ENCODE measurements around the gene MRPL4. TPM values are rescaled to one million over a fixed set of nuclear protein-coding genes. Genes with fewer than 3 reads are reported as not detected.
A peak's percentile ranks its signal among the peaks of the same experiment; 100 is the strongest.

The MRPL4 gene
- total and polyA plus RNA-seq, 2 of the 13 experiments (the other 11 are each of a cell fraction or from before 2014, with no cell fraction given) = 40.6 to 42.5 TPM

DNA sequence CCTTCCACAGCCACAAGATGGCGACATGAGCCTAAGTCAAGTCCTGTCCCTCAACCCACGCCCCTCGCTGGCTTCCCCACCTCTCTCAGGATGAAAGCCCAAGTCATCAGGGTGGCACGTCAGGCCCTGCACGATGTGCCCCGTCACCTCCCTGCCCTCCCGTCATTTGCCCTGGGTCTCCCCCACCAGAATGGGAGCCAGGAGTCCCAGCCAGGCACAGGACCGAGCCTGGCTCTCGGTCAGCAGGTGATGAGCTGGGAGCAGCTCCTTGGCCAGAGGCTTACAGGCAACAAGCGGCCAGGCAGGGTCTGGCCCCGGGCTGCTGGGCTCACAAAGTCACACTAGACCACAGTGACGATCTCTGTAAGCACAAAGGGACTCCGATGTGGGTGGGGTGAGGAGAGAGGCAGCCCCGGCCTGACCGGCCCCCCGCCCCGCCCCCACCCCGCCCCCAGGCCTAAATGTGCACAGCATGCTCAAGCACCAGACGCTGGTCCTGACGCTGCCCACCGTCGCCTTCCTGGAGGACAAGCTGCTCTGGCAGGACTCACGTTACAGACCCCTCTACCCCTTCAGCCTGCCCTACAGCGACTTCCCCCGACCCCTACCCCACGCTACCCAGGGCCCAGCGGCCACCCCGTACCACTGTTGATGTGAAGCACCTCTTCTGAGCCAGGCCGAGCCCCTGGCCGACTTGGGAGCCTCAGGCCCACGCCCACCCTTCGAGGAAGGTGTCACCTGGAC is 7.3 kb downstream of the MRPL4 start (continued):
- TF ChIP-seq HNRNPLL (IDR thresholded peaks at IDR 0.05; ENCODE audit: low read depth, low read length, poor library complexity, severe bottlenecking) (peak; percentile 38), ETV6 (CRISPR knock-in tag; conservative IDR thresholded peaks at IDR 0.05) (no peak), MAZ (IDR thresholded peaks at IDR 0.05; ENCODE audit: borderline replicate concordance, low read depth, low read length) (no peak), MAZ (CRISPR knock-in tag; IDR thresholded peaks at IDR 0.05; ENCODE audit: low read depth) (no peak), ZFX (CRISPR knock-in tag; IDR thresholded peaks at IDR 0.05; ENCODE audit: low read depth) (no peak), ZNF780A (CRISPR knock-in tag; IDR thresholded peaks at IDR 0.05) (no peak), ZNF367 (CRISPR knock-in tag; IDR thresholded peaks at IDR 0.05; ENCODE audit: borderline replicate concordance) (no peak), BRCA1 (CRISPR knock-in tag; IDR thresholded peaks at IDR 0.05) (no peak), RAD21 (CRISPR knock-in tag; IDR thresholded peaks at IDR 0.05) (peak; percentile 63), SP1 (IDR thresholded peaks at IDR 0.05) (no peak), SP1 (CRISPR knock-in tag; IDR thresholded peaks at IDR 0.05) (0 out of 2 replicates have a peak, but pooled peaks have one; percentile 41), PCBP1 (IDR thresholded peaks at IDR 0.05; ENCODE audit: borderline replicate concordance, low read depth, low read length) (no peak)
- TF ChIP-seq, protein P1, sequence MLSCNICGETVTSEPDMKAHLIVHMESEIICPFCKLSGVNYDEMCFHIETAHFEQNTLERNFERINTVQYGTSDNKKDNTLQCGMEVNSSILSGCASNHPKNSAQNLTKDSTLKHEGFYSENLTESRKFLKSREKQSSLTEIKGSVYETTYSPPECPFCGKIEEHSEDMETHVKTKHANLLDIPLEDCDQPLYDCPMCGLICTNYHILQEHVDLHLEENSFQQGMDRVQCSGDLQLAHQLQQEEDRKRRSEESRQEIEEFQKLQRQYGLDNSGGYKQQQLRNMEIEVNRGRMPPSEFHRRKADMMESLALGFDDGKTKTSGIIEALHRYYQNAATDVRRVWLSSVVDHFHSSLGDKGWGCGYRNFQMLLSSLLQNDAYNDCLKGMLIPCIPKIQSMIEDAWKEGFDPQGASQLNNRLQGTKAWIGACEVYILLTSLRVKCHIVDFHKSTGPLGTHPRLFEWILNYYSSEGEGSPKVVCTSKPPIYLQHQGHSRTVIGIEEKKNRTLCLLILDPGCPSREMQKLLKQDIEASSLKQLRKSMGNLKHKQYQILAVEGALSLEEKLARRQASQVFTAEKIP (CRISPR knock-in tag; IDR thresholded peaks at IDR 0.05; ENCODE audit: borderline replicate concordance) = no peak
- TF ChIP-seq, protein P2, sequence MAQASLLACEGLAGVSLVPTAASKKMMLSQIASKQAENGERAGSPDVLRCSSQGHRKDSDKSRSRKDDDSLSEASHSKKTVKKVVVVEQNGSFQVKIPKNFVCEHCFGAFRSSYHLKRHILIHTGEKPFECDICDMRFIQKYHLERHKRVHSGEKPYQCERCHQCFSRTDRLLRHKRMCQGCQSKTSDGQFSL (CRISPR knock-in tag; IDR thresholded peaks at IDR 0.05) = no peak
- TF ChIP-seq, protein P3, sequence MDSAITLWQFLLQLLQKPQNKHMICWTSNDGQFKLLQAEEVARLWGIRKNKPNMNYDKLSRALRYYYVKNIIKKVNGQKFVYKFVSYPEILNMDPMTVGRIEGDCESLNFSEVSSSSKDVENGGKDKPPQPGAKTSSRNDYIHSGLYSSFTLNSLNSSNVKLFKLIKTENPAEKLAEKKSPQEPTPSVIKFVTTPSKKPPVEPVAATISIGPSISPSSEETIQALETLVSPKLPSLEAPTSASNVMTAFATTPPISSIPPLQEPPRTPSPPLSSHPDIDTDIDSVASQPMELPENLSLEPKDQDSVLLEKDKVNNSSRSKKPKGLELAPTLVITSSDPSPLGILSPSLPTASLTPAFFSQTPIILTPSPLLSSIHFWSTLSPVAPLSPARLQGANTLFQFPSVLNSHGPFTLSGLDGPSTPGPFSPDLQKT (CRISPR knock-in tag; IDR thresholded peaks at IDR 0.05; ENCODE audit: borderline replicate concordance) = no peak
- TF ChIP-seq, protein P4, sequence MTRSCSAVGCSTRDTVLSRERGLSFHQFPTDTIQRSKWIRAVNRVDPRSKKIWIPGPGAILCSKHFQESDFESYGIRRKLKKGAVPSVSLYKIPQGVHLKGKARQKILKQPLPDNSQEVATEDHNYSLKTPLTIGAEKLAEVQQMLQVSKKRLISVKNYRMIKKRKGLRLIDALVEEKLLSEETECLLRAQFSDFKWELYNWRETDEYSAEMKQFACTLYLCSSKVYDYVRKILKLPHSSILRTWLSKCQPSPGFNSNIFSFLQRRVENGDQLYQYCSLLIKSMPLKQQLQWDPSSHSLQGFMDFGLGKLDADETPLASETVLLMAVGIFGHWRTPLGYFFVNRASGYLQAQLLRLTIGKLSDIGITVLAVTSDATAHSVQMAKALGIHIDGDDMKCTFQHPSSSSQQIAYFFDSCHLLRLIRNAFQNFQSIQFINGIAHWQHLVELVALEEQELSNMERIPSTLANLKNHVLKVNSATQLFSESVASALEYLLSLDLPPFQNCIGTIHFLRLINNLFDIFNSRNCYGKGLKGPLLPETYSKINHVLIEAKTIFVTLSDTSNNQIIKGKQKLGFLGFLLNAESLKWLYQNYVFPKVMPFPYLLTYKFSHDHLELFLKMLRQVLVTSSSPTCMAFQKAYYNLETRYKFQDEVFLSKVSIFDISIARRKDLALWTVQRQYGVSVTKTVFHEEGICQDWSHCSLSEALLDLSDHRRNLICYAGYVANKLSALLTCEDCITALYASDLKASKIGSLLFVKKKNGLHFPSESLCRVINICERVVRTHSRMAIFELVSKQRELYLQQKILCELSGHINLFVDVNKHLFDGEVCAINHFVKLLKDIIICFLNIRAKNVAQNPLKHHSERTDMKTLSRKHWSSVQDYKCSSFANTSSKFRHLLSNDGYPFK (CRISPR knock-in tag; IDR thresholded peaks at IDR 0.05; ENCODE audit: borderline replicate concordance) = no peak
- TF ChIP-seq, protein P5, sequence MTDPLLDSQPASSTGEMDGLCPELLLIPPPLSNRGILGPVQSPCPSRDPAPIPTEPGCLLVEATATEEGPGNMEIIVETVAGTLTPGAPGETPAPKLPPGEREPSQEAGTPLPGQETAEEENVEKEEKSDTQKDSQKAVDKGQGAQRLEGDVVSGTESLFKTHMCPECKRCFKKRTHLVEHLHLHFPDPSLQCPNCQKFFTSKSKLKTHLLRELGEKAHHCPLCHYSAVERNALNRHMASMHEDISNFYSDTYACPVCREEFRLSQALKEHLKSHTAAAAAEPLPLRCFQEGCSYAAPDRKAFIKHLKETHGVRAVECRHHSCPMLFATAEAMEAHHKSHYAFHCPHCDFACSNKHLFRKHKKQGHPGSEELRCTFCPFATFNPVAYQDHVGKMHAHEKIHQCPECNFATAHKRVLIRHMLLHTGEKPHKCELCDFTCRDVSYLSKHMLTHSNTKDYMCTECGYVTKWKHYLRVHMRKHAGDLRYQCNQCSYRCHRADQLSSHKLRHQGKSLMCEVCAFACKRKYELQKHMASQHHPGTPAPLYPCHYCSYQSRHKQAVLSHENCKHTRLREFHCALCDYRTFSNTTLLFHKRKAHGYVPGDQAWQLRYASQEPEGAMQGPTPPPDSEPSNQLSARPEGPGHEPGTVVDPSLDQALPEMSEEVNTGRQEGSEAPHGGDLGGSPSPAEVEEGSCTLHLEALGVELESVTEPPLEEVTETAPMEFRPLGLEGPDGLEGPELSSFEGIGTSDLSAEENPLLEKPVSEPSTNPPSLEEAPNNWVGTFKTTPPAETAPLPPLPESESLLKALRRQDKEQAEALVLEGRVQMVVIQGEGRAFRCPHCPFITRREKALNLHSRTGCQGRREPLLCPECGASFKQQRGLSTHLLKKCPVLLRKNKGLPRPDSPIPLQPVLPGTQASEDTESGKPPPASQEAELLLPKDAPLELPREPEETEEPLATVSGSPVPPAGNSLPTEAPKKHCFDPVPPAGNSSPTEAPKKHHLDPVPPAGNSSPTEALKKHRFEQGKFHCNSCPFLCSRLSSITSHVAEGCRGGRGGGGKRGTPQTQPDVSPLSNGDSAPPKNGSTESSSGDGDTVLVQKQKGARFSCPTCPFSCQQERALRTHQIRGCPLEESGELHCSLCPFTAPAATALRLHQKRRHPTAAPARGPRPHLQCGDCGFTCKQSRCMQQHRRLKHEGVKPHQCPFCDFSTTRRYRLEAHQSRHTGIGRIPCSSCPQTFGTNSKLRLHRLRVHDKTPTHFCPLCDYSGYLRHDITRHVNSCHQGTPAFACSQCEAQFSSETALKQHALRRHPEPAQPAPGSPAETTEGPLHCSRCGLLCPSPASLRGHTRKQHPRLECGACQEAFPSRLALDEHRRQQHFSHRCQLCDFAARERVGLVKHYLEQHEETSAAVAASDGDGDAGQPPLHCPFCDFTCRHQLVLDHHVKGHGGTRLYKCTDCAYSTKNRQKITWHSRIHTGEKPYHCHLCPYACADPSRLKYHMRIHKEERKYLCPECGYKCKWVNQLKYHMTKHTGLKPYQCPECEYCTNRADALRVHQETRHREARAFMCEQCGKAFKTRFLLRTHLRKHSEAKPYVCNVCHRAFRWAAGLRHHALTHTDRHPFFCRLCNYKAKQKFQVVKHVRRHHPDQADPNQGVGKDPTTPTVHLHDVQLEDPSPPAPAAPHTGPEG (CRISPR knock-in tag; IDR thresholded peaks at IDR 0.05) = no peak

All from HepG2 (cell line).